HG02763 (cell line): ENCODE measurements around the gene RTP3.

Source experiments
- ATAC-seq: cut with Tn5 transposase; IDR thresholded peaks from one replicate; pipeline ENCODE4 v1.9.1; 2021; ENCODE audit warnings: mild to moderate bottlenecking, moderate library complexity; ENCODE audit not compliant: unreplicated experiment

Gene RTP3

DNA sequence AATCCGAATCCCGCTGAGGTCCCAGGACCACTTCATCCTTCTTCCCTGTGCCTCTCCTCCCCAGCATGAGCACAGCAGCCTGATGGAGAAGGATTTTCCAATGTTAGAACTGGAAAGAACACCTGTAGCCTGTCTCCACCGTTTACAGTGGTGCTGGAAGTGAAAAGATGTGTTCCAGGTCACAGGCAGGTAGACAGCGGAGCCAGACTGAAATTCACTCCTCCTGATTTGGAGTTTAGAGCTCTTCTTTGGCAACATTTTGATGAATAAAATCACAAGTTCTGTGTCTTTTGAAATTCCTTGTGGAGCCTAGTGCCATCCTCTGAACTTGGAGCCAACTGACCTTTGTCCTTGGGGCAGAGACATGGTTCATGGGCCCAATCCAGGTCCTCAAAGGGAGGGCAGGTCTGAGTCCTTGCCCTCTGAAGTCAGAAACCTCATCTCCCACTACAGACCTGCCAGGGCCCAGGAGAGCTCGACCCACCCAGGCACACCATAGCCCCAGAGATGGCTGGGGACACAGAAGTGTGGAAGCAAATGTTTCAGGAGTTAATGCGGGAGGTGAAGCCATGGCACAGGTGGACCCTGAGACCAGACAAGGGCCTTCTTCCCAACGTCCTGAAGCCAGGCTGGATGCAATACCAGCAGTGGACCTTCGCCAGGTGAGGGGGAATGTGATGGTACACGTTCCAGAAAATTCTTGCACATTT is at the start of gene RTP3:
TSS of gene RTP3 (plus strand) at position 421 of the 710 bp plus-strand sequence. CDS start at position 508, 87 bp downstream.
- no peak for ATAC-seq

DNA sequence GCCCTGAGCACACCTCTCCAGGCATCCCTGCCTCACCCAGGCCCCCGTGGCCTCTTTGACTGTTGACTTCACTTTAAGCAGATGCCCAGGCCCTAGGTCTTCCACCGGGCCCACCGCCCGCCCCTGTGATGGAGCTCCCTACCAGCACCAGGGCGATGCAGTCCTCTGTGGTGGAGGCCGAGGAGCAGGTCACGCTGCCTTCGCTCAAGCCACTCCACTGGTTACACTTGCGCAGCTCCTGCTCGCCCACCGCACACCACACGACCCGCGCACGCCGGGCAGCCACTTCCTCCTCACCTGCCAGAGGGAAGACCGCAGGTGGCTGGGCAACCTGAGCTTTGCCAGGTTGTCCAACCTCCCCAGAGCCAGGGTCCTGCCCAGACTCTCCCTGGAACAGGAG is 49.1 kb upstream of the RTP3 start:
- ATAC-seq, result no peak

DNA sequence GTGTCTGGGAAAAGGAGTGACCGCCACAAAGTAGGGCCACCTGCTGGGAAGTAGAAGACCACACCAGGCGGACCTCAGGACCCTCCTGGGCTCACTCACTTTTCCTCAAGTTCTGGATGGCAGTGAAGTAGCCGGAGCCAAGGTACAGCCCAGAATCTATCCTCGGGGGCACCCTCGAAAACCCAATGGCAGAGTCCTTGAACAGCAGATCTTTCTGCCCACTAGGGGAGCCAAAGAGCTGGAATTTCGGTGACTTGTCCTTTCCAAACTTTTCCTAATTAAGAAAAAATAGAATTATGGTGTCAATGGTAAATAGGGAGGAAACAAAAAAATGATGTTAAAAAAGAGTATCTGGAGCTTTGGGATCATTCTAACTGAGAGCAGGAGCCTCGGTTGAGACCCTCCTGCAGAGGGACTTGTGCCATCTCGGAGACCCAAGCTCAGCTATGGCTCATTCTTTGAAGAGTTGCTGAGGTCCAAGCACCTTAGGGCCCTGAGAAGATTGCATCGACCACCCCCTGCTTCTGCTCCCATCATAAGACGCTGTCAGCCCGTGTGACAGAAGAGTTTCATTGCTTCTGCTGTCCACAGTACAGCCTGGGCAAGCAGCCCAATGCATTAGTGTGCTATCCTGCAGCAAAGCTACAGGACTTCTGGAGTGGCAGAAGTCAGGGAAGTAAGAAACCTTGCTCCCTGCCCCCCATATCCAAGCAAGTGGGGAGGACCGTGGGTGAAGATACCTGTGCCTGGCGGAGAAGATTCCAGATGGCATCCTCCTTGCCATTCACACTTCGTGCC is 47.8 kb upstream of the RTP3 start:
- ATAC-seq, result no peak

DNA sequence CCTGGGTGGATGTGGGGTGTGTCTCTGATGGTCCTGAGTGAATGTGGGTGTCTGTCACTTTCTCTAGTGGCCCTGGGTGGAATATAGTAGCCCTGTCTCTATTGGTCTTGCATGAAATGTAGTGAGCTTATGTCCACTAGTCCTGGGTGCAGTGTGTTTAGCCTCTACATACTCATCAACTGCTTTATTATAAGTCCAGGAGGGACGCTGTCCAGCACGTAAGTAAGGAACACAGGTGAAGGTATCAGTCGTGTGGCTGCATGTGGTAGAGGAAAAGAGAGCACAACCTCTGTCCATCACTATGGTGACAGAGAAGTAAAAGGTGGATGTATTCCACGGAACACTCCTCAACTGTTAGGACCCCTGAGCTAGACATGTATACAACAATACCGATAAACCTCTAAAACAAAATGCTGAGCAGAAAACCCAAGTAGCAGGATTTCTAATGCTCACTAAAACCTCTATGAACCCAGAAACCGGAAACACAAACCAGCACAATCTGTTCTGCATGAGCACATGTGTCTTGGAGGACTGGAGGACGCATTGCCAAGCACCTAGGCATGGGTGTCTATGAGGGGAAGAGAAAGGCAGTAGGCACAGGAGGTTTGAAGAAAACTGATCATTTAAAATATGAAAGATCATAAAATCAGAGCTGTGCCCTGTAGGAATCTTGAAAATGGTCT is 44.1 kb upstream of the RTP3 start:
- ATAC-seq, result no peak

DNA sequence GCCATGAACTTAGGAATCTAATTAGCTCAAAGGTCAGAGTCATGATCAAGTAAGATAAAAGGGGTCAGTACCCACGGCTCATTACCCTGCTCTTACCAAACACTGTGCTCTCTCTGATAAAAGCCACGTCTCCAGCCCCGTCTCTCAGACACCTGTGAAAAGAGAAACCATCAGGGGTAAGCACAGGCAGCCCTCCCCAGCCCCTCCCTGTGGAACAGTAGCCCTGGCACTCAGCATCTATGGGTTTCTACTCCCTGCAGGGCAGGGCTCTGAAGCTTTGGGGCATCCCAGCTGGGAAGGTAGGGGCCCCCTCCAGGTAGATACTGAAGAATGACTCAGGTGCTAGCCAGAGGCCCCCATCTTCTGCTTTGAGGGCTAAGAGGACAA is 43.6 kb upstream of the RTP3 start:
- no peak for ATAC-seq

DNA sequence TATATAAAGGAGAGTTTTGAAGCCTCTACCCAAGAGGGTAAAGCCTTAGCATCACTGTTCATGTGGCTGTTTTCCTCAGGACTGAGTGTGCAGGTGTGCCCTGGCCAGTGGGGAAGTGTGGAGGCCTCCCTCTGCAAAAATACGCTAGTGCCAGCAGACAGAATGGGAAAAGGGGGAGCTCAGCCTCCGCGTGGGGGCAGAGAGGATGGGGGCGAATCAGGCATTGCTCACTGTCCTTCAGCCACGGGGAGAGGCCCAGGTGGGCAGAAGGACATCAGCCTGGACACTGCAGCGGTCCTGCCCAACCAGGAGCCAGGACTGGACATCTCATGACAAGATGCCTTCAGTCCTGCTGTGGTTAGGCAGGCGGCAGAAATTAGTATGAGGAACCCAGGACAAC is 43.2 kb upstream of the RTP3 start:
- no peak for ATAC-seq

DNA sequence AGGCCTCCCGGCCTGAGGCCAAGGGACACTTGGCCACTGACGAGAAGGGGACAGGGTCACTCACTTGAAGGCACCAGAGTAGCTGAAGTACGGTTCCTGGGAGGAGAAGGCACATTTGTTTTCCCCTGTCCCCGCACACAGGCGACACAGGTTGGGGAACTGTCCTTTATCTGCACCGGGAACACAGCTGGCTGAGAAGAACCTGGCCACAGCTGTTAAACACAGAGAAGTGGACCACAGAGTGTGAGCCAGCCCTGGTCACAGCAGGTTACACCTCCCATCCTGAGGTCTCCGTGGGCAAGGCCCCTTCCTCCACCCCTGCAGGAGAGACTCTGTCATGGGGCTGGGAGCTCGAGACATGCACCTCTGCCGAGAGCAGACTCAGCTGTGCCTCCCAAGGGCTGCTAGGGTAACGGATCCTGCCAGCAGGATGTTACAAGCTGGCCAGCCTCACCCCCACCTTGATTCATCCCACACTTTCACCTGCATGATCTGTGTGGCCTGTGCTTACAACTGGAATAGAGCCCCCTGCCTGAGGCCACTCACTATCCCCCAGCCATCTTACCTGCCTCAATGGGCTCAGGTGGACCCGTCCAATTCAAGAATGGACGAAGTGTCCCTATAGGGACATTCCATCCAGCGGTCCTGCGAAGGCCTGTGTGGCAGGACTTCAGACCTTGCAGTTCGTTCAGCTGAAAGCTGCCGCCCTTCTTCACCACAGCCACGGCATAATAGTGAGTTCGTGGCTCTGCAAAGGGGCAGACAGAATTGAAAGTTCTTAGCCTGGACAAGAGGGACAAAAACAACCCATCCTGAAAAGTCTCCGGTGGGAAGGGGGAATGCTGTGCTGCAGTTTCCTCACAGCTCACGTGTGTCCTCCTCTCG is 42.3 kb upstream of the RTP3 start:
- no peak for ATAC-seq

DNA sequence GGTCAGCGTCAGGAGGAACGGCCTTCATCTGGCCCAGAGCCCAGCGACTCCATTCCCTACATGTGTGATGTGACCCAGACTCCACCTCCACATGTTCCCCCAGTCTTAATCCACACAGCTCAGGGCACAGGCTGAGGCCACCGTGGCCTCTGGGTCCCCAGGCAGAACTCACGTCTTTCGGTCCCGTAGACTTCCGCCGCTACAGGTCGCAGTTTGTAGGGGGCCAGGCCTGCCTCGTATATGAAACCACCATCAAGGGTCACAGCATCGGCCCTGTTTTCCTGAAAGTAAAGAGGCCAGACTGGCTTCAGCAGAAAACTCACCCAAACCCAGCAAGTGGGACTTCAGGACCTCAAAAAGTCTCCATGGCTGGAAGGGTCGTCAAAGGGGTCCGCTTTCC is 41.7 kb upstream of the RTP3 start:
- ATAC-seq, result no peak

DNA sequence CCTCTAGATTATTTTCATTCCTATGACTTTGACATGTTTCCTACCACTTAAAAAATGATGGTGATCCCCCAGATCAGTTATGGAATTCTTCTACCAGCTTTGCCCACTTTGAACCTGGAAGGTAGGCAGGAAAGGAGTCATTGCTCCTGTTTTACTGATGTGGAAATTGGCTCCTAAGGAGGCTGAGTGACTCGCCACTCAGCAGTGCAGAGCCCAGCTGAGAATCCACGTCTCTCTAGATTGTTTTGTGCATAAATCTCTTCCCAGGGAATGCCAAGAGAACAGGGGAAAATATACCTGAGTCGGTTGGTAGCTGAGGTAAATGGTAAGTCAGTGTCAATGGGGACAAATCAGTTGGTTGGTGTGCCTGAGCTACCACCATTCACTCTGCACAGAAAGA is 37.7 kb upstream of the RTP3 start:
- no peak for ATAC-seq

DNA sequence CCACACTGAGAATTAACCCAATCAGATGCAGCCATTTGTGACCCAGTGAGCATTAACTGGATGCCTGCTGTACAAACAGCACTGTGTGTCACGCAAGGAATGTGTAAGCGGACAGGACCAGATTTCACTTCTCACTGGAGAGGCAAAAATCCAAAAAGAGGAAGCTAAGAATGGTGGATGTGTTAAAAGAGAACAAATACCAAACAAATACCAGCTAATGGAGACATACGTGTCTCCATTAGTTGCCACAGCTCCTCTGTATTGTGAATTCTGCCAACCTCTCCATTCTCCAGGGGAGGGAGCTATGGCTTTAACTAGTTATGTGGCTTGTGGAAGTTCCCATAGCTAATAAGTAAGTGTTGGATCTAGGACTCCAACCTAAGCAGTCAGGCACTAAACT is 35.7 kb upstream of the RTP3 start:
- no peak for ATAC-seq

DNA sequence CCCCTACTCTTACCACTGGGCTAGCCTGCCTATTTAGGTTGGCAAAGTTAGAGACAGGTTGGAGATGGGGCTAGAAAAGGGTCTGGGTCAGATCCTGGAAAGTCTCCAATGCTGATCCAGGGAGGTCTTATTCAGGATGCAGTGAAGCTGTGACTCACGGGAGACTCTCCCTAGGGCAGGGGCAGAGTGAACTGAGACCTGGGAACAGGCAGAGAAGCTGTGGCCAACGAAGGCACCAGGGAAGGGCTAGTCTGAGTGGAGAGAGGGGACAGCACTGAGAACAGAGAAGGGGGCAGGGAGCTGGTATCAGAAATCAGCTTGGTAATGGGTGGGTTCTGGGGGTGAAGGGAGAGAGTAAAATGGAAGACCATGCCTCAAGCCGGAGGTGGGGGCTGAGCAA is 35.3 kb upstream of the RTP3 start:
- ATAC-seq, result no peak

DNA sequence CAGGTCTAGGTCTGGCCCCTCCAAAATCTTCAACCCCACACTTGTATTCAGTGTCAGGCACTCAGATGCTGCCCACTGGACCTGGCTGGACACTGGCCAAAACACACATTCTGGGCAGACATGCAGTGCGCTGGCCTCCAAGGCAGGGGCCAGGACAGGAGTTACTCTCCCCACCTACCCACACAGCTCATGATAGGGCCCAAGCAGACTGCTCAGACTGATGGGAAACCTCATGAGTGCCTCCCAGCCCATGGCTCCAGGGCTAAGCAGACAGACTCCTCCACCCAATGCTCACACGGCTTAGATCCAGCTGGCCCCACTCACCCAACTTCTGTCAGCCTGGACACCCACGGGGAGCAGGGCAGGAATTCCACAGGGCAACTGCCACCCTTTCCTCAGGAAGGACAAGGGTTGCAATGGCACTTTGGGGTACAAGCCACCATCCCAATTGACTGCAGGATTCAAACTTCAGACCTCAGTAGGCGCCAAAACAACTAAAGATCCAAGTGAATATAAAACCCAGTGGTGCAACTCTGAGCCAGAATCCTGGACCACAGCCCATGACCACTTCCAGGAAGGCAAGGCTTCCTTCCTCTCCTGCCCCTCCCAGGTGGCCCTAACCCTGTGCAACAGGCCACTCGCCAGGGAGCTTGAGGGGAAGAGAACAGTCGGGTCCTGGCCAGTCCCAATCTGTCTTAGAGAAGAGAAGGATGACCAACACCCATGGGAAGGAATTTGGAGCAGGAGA is 34.5 kb upstream of the RTP3 start:
- no peak for ATAC-seq

DNA sequence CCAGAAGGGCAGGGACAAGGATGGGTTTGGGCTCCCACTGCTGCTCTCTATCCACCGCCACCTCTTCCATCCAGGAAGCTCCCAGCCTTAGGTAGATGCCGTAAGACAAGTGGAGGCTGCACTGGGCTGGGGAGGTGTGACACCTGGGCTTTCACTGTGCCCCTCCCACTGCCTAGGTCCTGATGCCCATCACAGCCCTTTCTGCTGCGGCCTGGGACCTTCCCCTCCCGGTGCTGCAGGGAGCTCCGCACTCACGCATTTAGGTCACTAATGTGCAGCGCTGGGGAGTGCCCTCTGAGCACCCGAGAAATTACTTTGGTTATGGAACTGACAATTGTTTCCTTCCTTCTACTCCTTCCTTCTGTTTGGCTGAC is 33.9 kb upstream of the RTP3 start:
- ATAC-seq, result no peak

DNA sequence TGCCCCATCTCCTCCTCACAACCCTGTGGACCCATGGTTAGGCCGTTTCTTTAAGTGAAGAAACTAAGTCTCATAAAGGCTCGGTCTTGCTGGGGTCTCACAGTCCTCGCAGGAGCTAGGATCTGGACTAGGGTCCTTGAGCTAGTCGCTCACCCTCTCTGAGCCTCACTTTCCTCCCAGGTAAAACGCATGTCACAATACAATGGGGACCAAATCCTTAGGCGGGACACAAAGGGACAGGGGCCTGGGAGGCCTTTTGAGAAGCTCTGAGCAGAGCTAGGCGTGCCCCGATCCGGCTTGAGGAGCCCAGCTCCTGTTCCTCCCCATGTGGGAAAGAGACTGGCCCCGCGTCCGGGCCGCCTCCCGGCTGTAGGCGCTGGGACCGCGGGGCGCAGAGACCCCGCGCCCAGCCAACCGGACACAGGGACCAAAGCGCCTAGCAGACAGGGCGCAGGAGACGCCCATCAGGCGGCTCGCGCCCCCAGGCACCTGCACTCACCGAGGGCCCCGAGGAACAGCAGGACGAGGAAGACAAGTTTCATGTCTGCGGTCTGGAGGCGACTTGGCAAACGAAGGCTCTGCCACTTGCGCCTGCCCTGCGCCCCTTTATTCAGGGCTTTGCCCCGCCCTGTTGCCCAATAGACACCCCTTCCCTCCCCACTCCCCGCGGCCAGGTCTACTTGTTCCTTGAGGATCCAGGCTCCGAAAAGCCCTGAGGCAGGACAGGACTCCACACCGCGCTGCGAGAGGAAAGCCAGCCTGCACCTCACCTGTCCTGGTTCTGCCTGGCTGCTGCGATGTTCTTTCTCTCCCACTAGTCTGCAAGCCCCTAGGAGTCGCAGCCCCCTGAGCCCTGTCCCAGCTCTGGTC is 33.2 kb upstream of the RTP3 start, which contains the start of gene LTF:
TSS of gene LTF (minus strand) at position 580 of the 870 bp plus-strand sequence. CDS start at position 542, 38 bp downstream.
- no peak for ATAC-seq

DNA sequence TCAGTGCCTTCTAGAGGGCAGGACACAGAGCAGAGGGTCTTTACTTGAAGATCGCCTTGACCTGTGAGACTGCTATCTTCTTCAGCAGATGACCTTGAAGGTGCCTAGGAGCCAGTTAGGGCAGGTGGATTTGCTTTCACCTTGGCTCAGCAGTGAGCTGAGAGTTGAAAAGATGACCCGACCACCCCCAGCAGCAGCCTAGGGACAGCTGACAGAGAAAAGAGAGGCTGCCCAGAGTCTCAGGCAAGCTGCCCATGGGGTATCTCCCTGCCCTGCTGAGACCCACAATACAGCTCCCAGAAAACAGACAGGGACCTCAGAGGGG is 32.6 kb upstream of the RTP3 start:
- ATAC-seq, result no peak

DNA sequence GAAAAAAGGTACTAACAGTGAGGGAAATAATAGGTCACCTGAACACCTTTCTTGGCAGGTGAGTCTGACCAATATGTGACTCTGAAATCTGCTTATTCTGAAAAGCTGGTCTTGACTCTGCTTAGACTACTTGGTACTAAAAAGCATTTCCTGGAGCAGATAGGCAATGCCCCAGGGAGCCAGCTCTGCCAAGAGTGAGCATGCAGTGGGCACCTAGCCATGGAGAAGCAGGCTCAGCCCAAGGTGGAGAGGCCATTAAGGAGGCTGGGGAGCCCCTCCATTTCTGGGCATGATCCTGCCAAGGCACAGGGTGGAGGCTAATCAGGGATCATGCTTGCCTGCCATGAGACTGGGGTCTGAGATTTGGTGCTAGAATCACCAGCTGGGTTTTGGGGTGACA is 31.5 kb upstream of the RTP3 start:
- ATAC-seq, result no peak

DNA sequence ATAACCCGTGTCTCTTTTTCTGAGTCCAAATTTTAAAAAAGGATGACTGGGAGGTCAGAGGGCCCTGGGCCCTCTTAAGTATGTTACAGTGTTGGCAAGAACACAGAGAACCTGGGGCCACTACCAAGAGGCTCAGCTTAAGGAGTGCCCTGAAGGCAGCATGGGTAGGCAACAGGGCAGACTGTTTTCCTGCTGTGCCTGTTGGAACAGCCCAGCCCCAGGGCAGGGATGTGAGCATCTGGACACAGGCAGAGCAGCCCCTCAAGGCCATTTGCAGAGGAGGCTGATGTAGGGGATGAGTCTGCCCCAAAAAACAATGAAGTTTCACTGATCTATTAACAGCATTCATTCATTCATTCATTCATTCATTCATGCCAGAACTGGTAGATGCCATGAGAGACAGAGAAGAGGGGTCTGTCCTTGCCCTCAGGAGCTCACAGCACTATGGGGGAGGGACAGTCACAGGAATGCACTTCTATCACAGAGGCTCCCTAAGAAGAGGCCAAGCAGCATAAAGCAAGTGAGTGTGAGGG is 30.8 kb upstream of the RTP3 start:
- no peak for ATAC-seq

DNA sequence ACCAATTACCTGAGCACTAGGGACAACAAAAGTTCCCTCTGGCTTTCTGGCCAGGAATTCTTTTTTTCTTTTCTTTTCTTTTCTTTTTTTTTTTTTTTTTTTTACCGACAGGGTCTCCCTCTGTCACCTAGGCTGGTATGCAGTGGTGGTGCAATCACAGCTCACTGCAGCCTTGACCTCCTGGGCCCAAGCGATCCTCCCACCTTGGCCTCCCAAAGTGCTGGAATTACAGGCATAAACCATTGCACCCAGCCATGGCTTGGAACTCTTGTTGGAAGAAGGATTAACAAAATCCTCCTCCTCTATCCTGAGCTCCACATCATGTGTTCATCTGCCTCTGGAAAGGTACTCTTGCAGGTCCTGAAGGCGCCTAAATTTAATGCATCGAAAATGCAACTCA is 30.2 kb upstream of the RTP3 start:
- ATAC-seq, result no peak
